PC-3 (cell line): ENCODE measurements around the gene MARCHF9. TPM values are rescaled to one million over a fixed set of nuclear protein-coding genes. Genes with fewer than 3 reads are reported as not detected.

Source experiments
- ATAC-seq: fragments of 200-7000 bp; cut with Tn5 transposase; 2 replicates; pipeline ENCODE4 v1.9.1; 2020; ENCODE audit warnings: mild to moderate bottlenecking, moderate library complexity
- BruUV-seq: library from RNA; stranded (reverse); fragments of 400-500 nt; replicated peaks from 2 replicates; lab custom pipeline; 2021; lab: Mats Ljungman, UMichigan
- CTCF ChIA-PET: fragments of 300-600 bp; sonication (Branson Sonifier 250); formaldehyde crosslinking; loops from one replicate; lab custom pipeline; 2022; ENCODE audit warnings: antibody characterized with exemption; lab: Charles Lee
- POLR2A ChIA-PET: fragments of 300-600 bp; sonication (Branson Sonifier 250); formaldehyde crosslinking; loops from one replicate; lab custom pipeline; 2022; ENCODE audit warnings: antibody characterized with exemption; ENCODE audit not compliant: unreplicated experiment; lab: Charles Lee
- DNase-seq: peaks from one replicate; pipeline ENCODE4 v3.0.0-alpha.2; 2015
- H2AFZ ChIP-seq: fragments of 300-600 bp; sonication (generic); 2 replicates; pipeline ENCODE4 v1.6.0; 2016; ENCODE audit warnings: antibody characterized with exemption, low read length
- H3F3A ChIP-seq: fragments of 300-600 bp; sonication (generic); one replicate; pipeline ENCODE4 v1.6.0; 2017; ENCODE audit warnings: antibody characterized with exemption, low read length, control low read depth, mild to moderate bottlenecking; ENCODE audit not compliant: unreplicated experiment
- H3K27ac ChIP-seq: fragments of 300-600 bp; sonication (generic); 2 replicates; pipeline ENCODE4 v1.5.1; 2016; ENCODE audit warnings: mild to moderate bottlenecking, low read length
- H3K27me3 ChIP-seq: fragments of 300-600 bp; sonication (generic); 2 replicates; pipeline ENCODE4 v1.6.1; 2016; ENCODE audit warnings: low read length, mixed read lengths
- H3K36me3 ChIP-seq: fragments of 300-600 bp; sonication (generic); 2 replicates; pipeline ENCODE4 v1.6.1; 2016; ENCODE audit warnings: low read depth, mixed run types, low read length, mixed read lengths
- H3K4me1 ChIP-seq: fragments of 300-600 bp; sonication (generic); 2 replicates; pipeline ENCODE4 v1.5.1; 2016; ENCODE audit warnings: low read length; ENCODE audit not compliant: insufficient read depth
- H3K4me2 ChIP-seq: fragments of 300-600 bp; sonication (generic); 2 replicates; pipeline ENCODE4 v1.6.0; 2016; ENCODE audit warnings: low read length
- H3K4me3 ChIP-seq: fragments of 300-600 bp; sonication (generic); 2 replicates; pipeline ENCODE4 v1.5.1; 2016; ENCODE audit warnings: mild to moderate bottlenecking, low read length, mixed read lengths
- H3K79me2 ChIP-seq: fragments of 300-600 bp; sonication (generic); 2 replicates; pipeline ENCODE4 v1.6.1; 2017; ENCODE audit warnings: low read length, mixed read lengths
- H3K9ac ChIP-seq: fragments of 300-600 bp; sonication (generic); 2 replicates; pipeline ENCODE4 v1.6.0; 2016; ENCODE audit warnings: mild to moderate bottlenecking, low read length
- H3K9me2 ChIP-seq: fragments of 300-600 bp; sonication (generic); replicated peaks from 2 replicates; pipeline ENCODE4 v1.6.1; 2016; ENCODE audit warnings: mixed run types, low read length, mixed read lengths
- H3K9me3 ChIP-seq: fragments of 300-600 bp; sonication (generic); 2 replicates; pipeline ENCODE4 v1.6.1; 2016; ENCODE audit warnings: low read length, mixed read lengths
- H4K20me1 ChIP-seq: fragments of 300-600 bp; sonication (generic); 2 replicates; pipeline ENCODE4 v1.6.1; 2016; ENCODE audit warnings: low read length, mixed read lengths
- CTCF ChIP-seq: fragments of 300-600 bp; sonication (generic); conservative IDR thresholded peaks from 2 replicates; pipeline ENCODE4 v1.5.1; 2017; ENCODE audit warnings: antibody characterized with exemption, low read depth, mild to moderate bottlenecking, low read length
- EZH2 ChIP-seq: fragments of 300-600 bp; sonication (generic); IDR thresholded peaks from one replicate; pipeline ENCODE4 v1.6.1; 2017; ENCODE audit warnings: antibody characterized with exemption, mild to moderate bottlenecking, low read length; ENCODE audit not compliant: unreplicated experiment
- EZH2phosphoT487 ChIP-seq: fragments of 300-600 bp; sonication (generic); IDR thresholded peaks from 2 replicates; pipeline ENCODE4 v1.6.1; 2018; ENCODE audit warnings: mild to moderate bottlenecking, antibody characterized with exemption, low read length, borderline replicate concordance
- intact Hi-C: fragments of 100-400 bp; cut with micrococcal nuclease; formaldehyde crosslinking; loops from 2 replicates; pipeline ENCODE4 v1.9.0; 2023
- total RNA-seq: library from RNA; depleted of rRNA; stranded (reverse); fragments of >200 nt; gene quantifications from 2 replicates; pipeline ENCODE4 v1.2.3, GENCODE V29; 2014

The MARCHF9 gene
- total RNA-seq, 1 experiment from 2014 or later = 13.4 TPM

GRCh38 chr12:57733928-57734327 lies 21.0 kb upstream of the MARCHF9 start:
- CTCF ChIA-PET = no interaction called here
- Histone ChIP-seq H3K9me2 (no peaks in the 10 kb centered on the region), H4K20me1 (no peaks in the 10 kb centered on the region), H3F3A (no peaks in the 10 kb centered on the region), H3K79me2 (no peaks in the 10 kb centered on the region), H3K9ac (no peak overlapping the region), H3K27me3 (peaks cover 39% of the 10 kb centered on the region), H3K4me1 (peaks cover 17% of the 10 kb centered on the region), H3K27ac (no peak overlapping the region), H3K9me3 (no peaks in the 10 kb centered on the region), H3K4me2 (no peak overlapping the region), H3K4me3 (no peak overlapping the region), H2AFZ (no peak overlapping the region), H3K36me3 (no peaks in the 10 kb centered on the region)
- ATAC-seq (no peak), DNase-seq (no peak)
- intact Hi-C loops = no loop called here
- BruUV-seq = no TSS peak
- TF ChIP-seq EZH2phosphoT487 = no peak
- POLR2A ChIA-PET = no interaction called here

- TF ChIP-seq EZH2phosphoT487 (no peak), CTCF (no peak), EZH2 (no peak)
- Histone ChIP-seq H3F3A (no peaks in the 10 kb centered on the region), H4K20me1 (no peaks in the 10 kb centered on the region), H2AFZ (no peak overlapping the region), H3K4me3 (no peak overlapping the region), H3K27me3 (peaks cover 46% of the 10 kb centered on the region), H3K9ac (no peak overlapping the region), H3K9me2 (no peaks in the 10 kb centered on the region), H3K9me3 (no peaks in the 10 kb centered on the region), H3K79me2 (no peaks in the 10 kb centered on the region), H3K27ac (no peak overlapping the region), H3K36me3 (no peaks in the 10 kb centered on the region), H3K4me2 (no peak overlapping the region), H3K4me1 (peaks cover 17% of the 10 kb centered on the region)
- ATAC-seq (no peak), DNase-seq (no peak)
- CTCF ChIA-PET = interaction anchor here (0.7 kb wide), 1 partner anchor 123 kb away, joined by 3 read pairs; the partner anchor contains the start of gene ARHGEF25
- POLR2A ChIA-PET = interaction anchor here (0.6 kb wide), 1 partner anchor 10 kb away, joined by 3 read pairs; no protein-coding TSS in a partner anchor
- intact Hi-C loops = no loop called here
- no TSS peak for BruUV-seq
Observed at GRCh38 chr12:57734591-57734990, 20.3 kb upstream of the MARCHF9 start.

GRCh38 chr12:57735198-57735855 lies 19.6 kb upstream of the MARCHF9 start:
- peak overlapping the region; percentile 87 for H3K4me2 ChIP-seq
- peaks cover 17% of the 10 kb centered on the region for H3K4me1 ChIP-seq
- no peak overlapping the region for H3K9ac ChIP-seq
- intact Hi-C loops = no loop called here
- ChIA-PET CTCF (interaction anchor here (2.0 kb wide), 1 partner anchor 9 kb away, joined by 9 read pairs; no protein-coding TSS in a partner anchor), POLR2A (no interaction called here)
- peak overlapping the region; percentile 64; the same call in 1 of the 2 replicates for H3K4me3 ChIP-seq
- ATAC-seq (no peak; the same call in 1 of the 2 replicates), DNase-seq (no peak)
- H3K9me3 ChIP-seq = no peaks in the 10 kb centered on the region
- no peaks in the 10 kb centered on the region for H3F3A ChIP-seq
- H3K36me3 ChIP-seq = no peaks in the 10 kb centered on the region
- H3K79me2 ChIP-seq = no peaks in the 10 kb centered on the region
- no peaks in the 10 kb centered on the region for H3K9me2 ChIP-seq
- BruUV-seq = no TSS peak
- H4K20me1 ChIP-seq = no peaks in the 10 kb centered on the region
- peaks cover 50% of the 10 kb centered on the region for H3K27me3 ChIP-seq
- H2AFZ ChIP-seq = no peak overlapping the region
- no peak for TF ChIP-seq EZH2phosphoT487
- TF ChIP-seq EZH2 = no peak
- TF ChIP-seq CTCF = no peak
- H3K27ac ChIP-seq = no peak overlapping the region
